K562 (cell line): ENCODE results near the gene FAM219B. TPM values are rescaled to one million over a fixed set of nuclear protein-coding genes. Genes with fewer than 3 reads are reported as not detected.
"Not testable (repeated sequence)": the region's sequence is repeated elsewhere in the genome, so short reads cannot be mapped to it uniquely, and the experiment has no call there.

Experiments
- ATAC-seq: fragments of 200-7000 bp; cut with Tn5 transposase; 3 replicates; pipeline ENCODE4 v1.9.1; 2020; ENCODE audit warnings: moderate library complexity
- BruUV-seq: library from RNA; stranded (reverse); fragments of 400-500 nt; replicated peaks from 2 replicates; lab custom pipeline; 2021; lab: Mats Ljungman, UMichigan
- CTCF ChIA-PET: fragments of 300-600 bp; formaldehyde crosslinking; extraction: SDS; loops from one replicate; lab custom pipeline; 2021; ENCODE audit warnings: low intra/inter-chr PET ratio; lab: Yijun Ruan, JAX
- POLR2A ChIA-PET: fragments of 300-600, 350-650 bp; sonication (Branson Sonifier 250); formaldehyde crosslinking; extraction: SDS; loops from one replicate; lab custom pipeline; 2021; ENCODE audit warnings: antibody characterized with exemption, inconsistent platforms; lab: Yijun Ruan, JAX
- DNase-seq, 4 experiments: peaks; one replicate each; pipeline versions ENCODE4 v3.0.0 to v3.0.0-alpha.2; 2011 to 2018; ENCODE audit warnings: low spot score in 3 of 4, mixed read lengths in 3 of 4; ENCODE audit errors: extremely low read depth in 1 of 4
- FAIRE-seq: peaks from 2 replicates; lab custom pipeline; 2011; peaks lifted over from hg19 to GRCh38; lab: Jason Lieb, UNC
- H2AFZ ChIP-seq: 2 replicates; pipeline ENCODE4 v1.6.0; 2011; ENCODE audit warnings: low read depth, low read length, control low read depth, inconsistent platforms
- H3K27ac ChIP-seq: fragments of 200-600 bp; 3 replicates; pipeline ENCODE4 v1.8.0; 2011; ENCODE audit warnings: low read depth, mild to moderate bottlenecking, control low read depth, inconsistent platforms, low read length, moderate library complexity, mixed read lengths; ENCODE audit errors: extremely low read depth
- H3K27me3 ChIP-seq, 2 experiments: fragments of 300-600 bp in 1 of 2; 2 replicates in 1 of 2; 3 replicates in 1 of 2; pipeline versions ENCODE4 v1.6.0 to v1.8.0; 2011; ENCODE audit warnings: inconsistent platforms in 2 of 2, low read length in 2 of 2, mild to moderate bottlenecking in 1 of 2, mixed read lengths in 1 of 2, moderate library complexity in 1 of 2; ENCODE audit not compliant: control insufficient read depth in 2 of 2, insufficient read depth in 2 of 2
- H3K36me3 ChIP-seq: fragments of 300-600 bp; 3 replicates; pipeline ENCODE4 v1.8.0; 2011; ENCODE audit warnings: mild to moderate bottlenecking, low read length, inconsistent platforms; ENCODE audit not compliant: control insufficient read depth, insufficient read depth
- H3K4me1 ChIP-seq, 2 experiments: fragments of 200-600 bp in 1 of 2; replicated peaks in 1 of 2; 2 replicates in 1 of 2; 3 replicates in 1 of 2; pipeline versions ENCODE4 v1.5.1 to v1.8.0; 2011; ENCODE audit warnings: inconsistent platforms in 2 of 2, low read length in 2 of 2, mild to moderate bottlenecking in 1 of 2, mixed read lengths in 1 of 2, moderate library complexity in 1 of 2; ENCODE audit not compliant: control insufficient read depth in 2 of 2, insufficient read depth in 2 of 2
- H3K4me2 ChIP-seq: 2 replicates; pipeline ENCODE4 v1.6.1; 2011; ENCODE audit warnings: low read length, control low read depth, inconsistent platforms, mixed read lengths; ENCODE audit not compliant: insufficient read depth
- H3K4me3 ChIP-seq: fragments of 200-600 bp; sonication (generic), shearing (Covaris generic); 2 replicates; pipeline ENCODE4 v1.5.1; 2016; ENCODE audit warnings: control low read depth, inconsistent platforms
- H3K79me2 ChIP-seq: fragments of 200-600 bp; 3 replicates; pipeline ENCODE4 v1.8.0; 2011; ENCODE audit warnings: low read length, inconsistent platforms; ENCODE audit not compliant: control insufficient read depth, insufficient read depth
- H3K9ac ChIP-seq, 2 experiments: 2 replicates each; pipeline versions ENCODE4 v1.6.0 to v1.6.1; 2011; ENCODE audit warnings: low read depth in 2 of 2, low read length in 2 of 2, control low read depth in 1 of 2, inconsistent platforms in 1 of 2, mild to moderate bottlenecking in 1 of 2, mixed read lengths in 1 of 2; ENCODE audit not compliant: insufficient read depth in 1 of 2
- H3K9me1 ChIP-seq: one replicate; pipeline ENCODE4 v1.6.0; 2011; ENCODE audit warnings: inconsistent platforms, mild to moderate bottlenecking, low read length, moderate library complexity; ENCODE audit not compliant: control insufficient read depth, insufficient read depth
- H3K9me3 ChIP-seq: replicated peaks from 2 replicates; pipeline ENCODE4 v1.5.1; 2011; ENCODE audit warnings: low read depth, low read length, inconsistent platforms; ENCODE audit not compliant: control insufficient read depth, insufficient read depth
- H4K20me1 ChIP-seq: replicated peaks from 2 replicates; pipeline ENCODE4 v1.6.1; 2011; ENCODE audit warnings: low read length, inconsistent platforms, mixed read lengths; ENCODE audit not compliant: control insufficient read depth, insufficient read depth
- CXXC5 ChIP-seq: fragments of 250-450 bp; sonication (Bioruptor Pico); IDR thresholded peaks from 2 replicates; pipeline ENCODE4 v1.8.0; 2022; ENCODE audit warnings: inconsistent platforms, mild to moderate bottlenecking, moderate library complexity
- EP400 ChIP-seq: fragments of 450-650 bp; IDR thresholded peaks from 2 replicates; pipeline ENCODE4 v1.6.1; 2017; ENCODE audit warnings: antibody characterized with exemption, mild to moderate bottlenecking, moderate library complexity
- L3MBTL2 ChIP-seq: fragments of 450-650 bp; IDR thresholded peaks from 2 replicates; pipeline ENCODE4 v1.6.1; 2016; ENCODE audit warnings: mild to moderate bottlenecking, moderate library complexity
- MTA2 ChIP-seq: fragments of 450-650 bp; IDR thresholded peaks from 2 replicates; pipeline ENCODE4 v1.6.1; 2016; ENCODE audit warnings: low read depth
- NFIC ChIP-seq: fragments of 450-650 bp; IDR thresholded peaks from 2 replicates; pipeline ENCODE4 v1.6.1; 2017; ENCODE audit warnings: mild to moderate bottlenecking, inconsistent platforms
- NR2C1 ChIP-seq, 2 experiments: fragments of 450-650 bp; IDR thresholded peaks; 2 replicates each; pipeline ENCODE4 v1.6.1; 2017; ENCODE audit warnings: mild to moderate bottlenecking in 2 of 2, antibody characterized with exemption in 1 of 2, inconsistent platforms in 1 of 2, missing compliant biosample characterization in 1 of 2, missing genetic modification characterization in 1 of 2
- RAD21 ChIP-seq, 2 experiments: fragments of 250-450 bp in 1 of 2; fragments of 450-650 bp in 1 of 2; sonication (Bioruptor Pico) in 1 of 2; formaldehyde crosslinking in 1 of 2; IDR thresholded peaks in 1 of 2; conservative IDR thresholded peaks in 1 of 2; 2 replicates each; pipeline versions ENCODE4 v1.4.0 to v1.8.0; 2020 to 2022; ENCODE audit warnings: mild to moderate bottlenecking in 2 of 2, moderate library complexity in 1 of 2
- SOX6 ChIP-seq: fragments of 450-650 bp; IDR thresholded peaks from 2 replicates; pipeline ENCODE4 v1.6.1; 2014; ENCODE audit warnings: mild to moderate bottlenecking
- WGBS: fragments of 100-300 bp; shearing (Covaris generic); methylation state at CpG from one replicate; pipeline ENCODE4 v1.1.6; 2016; ENCODE audit warnings: low coverage, mixed read lengths; ENCODE audit not compliant: insufficient coverage; ENCODE audit errors: missing lambda C conversion rate; 5-methylcytosine and 5-hydroxymethylcytosine counted together
- in situ Hi-C: fragments of 300-500 bp; cut with MboI; formaldehyde crosslinking; loops from 4 replicates; pipeline ENCODE4 v1.15.0; 2018; ENCODE audit warnings: inconsistent platforms, mixed read lengths
- intact Hi-C: fragments of 100-400 bp; cut with micrococcal nuclease; formaldehyde crosslinking; loops from 2 replicates; pipeline ENCODE4 v1.14.2; 2022
- polyA plus RNA-seq, 8 experiments: library from polyadenylated mRNA; depleted of rRNA in 4 of 8; stranded (reverse) in 5 of 8; unstranded in 3 of 8; fragments of >200 nt; fragmentation: Nextera tagmentation in 2 of 8; fragmentation: Illumina TruSeq in 1 of 8; extraction: Ambion mirVana in 2 of 8; extraction: Trizol in 1 of 8; gene quantifications; 2 replicates each; pipeline versions ENCODE4 v1.2.1 to v1.2.3, GENCODE V29; 2011 to 2014; ENCODE audit warnings: inconsistent platforms in 1 of 8, missing spikeins in 1 of 8
- total RNA-seq, 7 experiments: library from RNA; depleted of rRNA in 6 of 7; stranded (reverse); fragments of >200 nt in 6 of 7; fragmentation: Illumina TruSeq in 2 of 7; extraction: Trizol in 2 of 7; gene quantifications; 2 replicates each; pipeline versions ENCODE4 v1.2.1 to v1.2.3, GENCODE V29; 2011 to 2021; ENCODE audit warnings: low replicate concordance in 1 of 7
- TF ChIP-seq, protein P1 (sequence below): fragments of 450-650 bp; formaldehyde crosslinking; IDR thresholded peaks from 2 replicates; pipeline ENCODE4 v1.4.0; 2022; ENCODE audit warnings: missing genetic modification characterization
- TF ChIP-seq, protein P2 (sequence below), 2 experiments: fragments of 450-650 bp; conservative IDR thresholded peaks; 2 replicates each; pipeline ENCODE4 v1.6.1; 2017; ENCODE audit warnings: mild to moderate bottlenecking in 2 of 2, moderate library complexity in 2 of 2

Gene FAM219B
- total and polyA plus RNA-seq, 9 of the 15 experiments (the other 6 are each of a cell fraction or from before 2014, with no cell fraction given) = 6.8 to 50.4 (median 29.4) TPM

DNA sequence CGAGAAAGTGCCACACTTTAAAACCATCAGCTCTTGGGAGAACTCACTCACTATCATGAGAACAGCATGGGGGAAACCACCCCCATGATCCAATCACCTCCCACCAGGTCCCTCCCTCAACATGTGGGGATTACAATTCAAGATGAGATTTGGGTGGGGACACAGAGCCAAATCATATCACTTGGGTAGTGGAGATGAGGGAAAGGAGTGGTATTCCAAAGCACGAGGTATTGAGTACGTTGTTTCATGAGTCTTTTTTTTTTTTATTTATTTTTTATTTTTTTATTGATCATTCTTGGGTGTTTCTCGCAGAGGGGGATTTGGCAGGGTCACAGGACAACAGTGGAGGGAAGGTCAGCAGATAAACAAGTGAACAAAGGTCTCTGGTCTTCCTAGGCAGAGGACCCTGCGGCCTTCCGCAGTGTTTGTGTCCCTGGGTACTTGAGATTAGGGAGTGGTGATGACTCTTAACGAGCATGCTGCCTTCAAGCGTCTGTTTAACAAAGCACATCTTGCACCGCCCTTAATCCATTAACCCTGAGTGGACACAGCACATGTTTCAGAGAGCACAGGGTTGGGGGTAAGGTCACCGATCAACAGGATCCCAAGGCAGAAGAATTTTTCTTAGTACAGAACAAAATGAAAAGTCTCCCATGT lies 19.0 kb downstream of the FAM219B start:
- H3K9ac ChIP-seq; DNase-seq; TF ChIP-seq NR2C1 (tag; IDR thresholded peaks at IDR 0.05): not testable (repeated sequence)
- 0 out of 3 replicates have a peak, but pooled peaks have one; percentile 5 for ATAC-seq
- TF ChIP-seq MTA2 (0 out of 2 replicates have a peak, but pooled peaks have one; percentile 4), EP400 (peak; percentile 72; the same call in 1 of the 2 replicates), L3MBTL2 (peak; percentile 61; the same call in 1 of the 2 replicates), SOX6 (peak; percentile 33; the same call in 1 of the 2 replicates), RAD21 (CRISPR knock-in tag; conservative IDR thresholded peaks at IDR 0.05 in 1 of 2, IDR thresholded peaks at IDR 0.05 in 1 of 2) (peak in 1 of 2 experiments; percentile 27; a peak in 2 of 4 replicates), NR2C1 (IDR thresholded peaks at IDR 0.05) (peak; percentile 22; the same call in 1 of the 2 replicates), CXXC5 (CRISPR knock-in tag) (peak; percentile 49), NFIC (0 out of 2 replicates have a peak, but pooled peaks have one; percentile 33)
- TF ChIP-seq, protein P1, sequence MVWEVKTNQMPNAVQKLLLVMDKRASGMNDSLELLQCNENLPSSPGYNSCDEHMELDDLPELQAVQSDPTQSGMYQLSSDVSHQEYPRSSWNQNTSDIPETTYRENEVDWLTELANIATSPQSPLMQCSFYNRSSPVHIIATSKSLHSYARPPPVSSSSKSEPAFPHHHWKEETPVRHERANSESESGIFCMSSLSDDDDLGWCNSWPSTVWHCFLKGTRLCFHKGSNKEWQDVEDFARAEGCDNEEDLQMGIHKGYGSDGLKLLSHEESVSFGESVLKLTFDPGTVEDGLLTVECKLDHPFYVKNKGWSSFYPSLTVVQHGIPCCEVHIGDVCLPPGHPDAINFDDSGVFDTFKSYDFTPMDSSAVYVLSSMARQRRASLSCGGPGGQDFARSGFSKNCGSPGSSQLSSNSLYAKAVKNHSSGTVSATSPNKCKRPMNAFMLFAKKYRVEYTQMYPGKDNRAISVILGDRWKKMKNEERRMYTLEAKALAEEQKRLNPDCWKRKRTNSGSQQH (CRISPR knock-in tag) = 0 out of 2 replicates have a peak, but pooled peaks have one; percentile 37
- TF ChIP-seq, protein P2, sequence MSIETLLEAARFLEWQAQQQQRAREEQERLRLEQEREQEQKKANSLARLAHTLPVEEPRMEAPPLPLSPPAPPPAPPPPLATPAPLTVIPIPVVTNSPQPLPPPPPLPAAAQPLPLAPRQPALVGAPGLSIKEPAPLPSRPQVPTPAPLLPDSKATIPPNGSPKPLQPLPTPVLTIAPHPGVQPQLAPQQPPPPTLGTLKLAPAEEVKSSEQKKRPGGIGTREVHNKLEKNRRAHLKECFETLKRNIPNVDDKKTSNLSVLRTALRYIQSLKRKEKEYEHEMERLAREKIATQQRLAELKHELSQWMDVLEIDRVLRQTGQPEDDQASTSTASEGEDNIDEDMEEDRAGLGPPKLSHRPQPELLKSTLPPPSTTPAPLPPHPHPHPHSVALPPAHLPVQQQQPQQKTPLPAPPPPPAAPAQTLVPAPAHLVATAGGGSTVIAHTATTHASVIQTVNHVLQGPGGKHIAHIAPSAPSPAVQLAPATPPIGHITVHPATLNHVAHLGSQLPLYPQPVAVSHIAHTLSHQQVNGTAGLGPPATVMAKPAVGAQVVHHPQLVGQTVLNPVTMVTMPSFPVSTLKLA (conservative IDR thresholded peaks at IDR 0.05) = peak; percentile 64 to 75

More for the DNA sequence above, 19.0 kb downstream of the FAM219B start:
- H3K4me3 ChIP-seq, H3K27me3 ChIP-seq, H3K4me2 ChIP-seq, H4K20me1 ChIP-seq, FAIRE-seq, BruUV-seq, H3K9me1 ChIP-seq, intact Hi-C loops, H3K9me3 ChIP-seq, in situ Hi-C loops: not testable (repeated sequence)
- 17% methylated on average over 5 of the region's 10 CpGs for WGBS
- Histone ChIP-seq H3K4me1 (peaks cover 23 to 33% of the 10 kb centered on the region in 2 experiments; a peak in 4 of 5 replicates), H3K79me2 (peaks cover 24% of the 10 kb centered on the region), H2AFZ (peak overlapping the region; percentile 37), H3K36me3 (peaks cover 18% of the 10 kb centered on the region; the same call in 2 of the 3 replicates), H3K27ac (peak overlapping the region; percentile 60; the same call in 1 of the 3 replicates)
- ChIA-PET CTCF (interaction anchor here (0.7 kb wide), 1 partner anchor 11 kb away, joined by 3 read pairs; no protein-coding TSS in a partner anchor), POLR2A (interaction anchor here (0.6 to 1.2 kb wide), 2 partner anchors 14 to 1448 kb away, joined by 3 read pairs; no protein-coding TSS in a partner anchor)
